ENCODE results near the gene FMN1.

FMN1 gene

GRCh38 chr15:32898414-32898813 is 296.1 kb downstream of the FMN1 start:
- H3K4me1 ChIP-seq (ENCODE audit: control insufficient read depth, insufficient read depth, low read length), result peaks cover 4% of the 10 kb centered on the region; the same call in 1 of the 2 replicates
- H3K27ac ChIP-seq (ENCODE audit: low read length), result no peak overlapping the region
- WGBS (ENCODE audit: insufficient coverage, insufficient read length), result no CpG with 5 or more reads among the region's 4 CpGs
- H3K9me3 ChIP-seq (ENCODE audit: control insufficient read depth, insufficient read depth, low read length), result no peaks in the 10 kb centered on the region
- H3K4me3 ChIP-seq (ENCODE audit: low read length), result no peak overlapping the region
- no peaks in the 10 kb centered on the region for H3K36me3 ChIP-seq (ENCODE audit: control insufficient read depth, insufficient read depth, low read length)
- no peak for DNase-seq (ENCODE audit: low read depth, low spot score)
- H3K27me3 ChIP-seq (ENCODE audit: control insufficient read depth, insufficient read depth, low read length), result no peaks in the 10 kb centered on the region

- Histone ChIP-seq H3K27me3 (ENCODE audit: control insufficient read depth, insufficient read depth, low read length) (no peaks in the 10 kb centered on the region), H3K9me3 (ENCODE audit: control insufficient read depth, insufficient read depth, low read length) (no peaks in the 10 kb centered on the region), H3K36me3 (ENCODE audit: control insufficient read depth, insufficient read depth, low read length) (no peaks in the 10 kb centered on the region), H3K4me3 (ENCODE audit: low read length) (no peak overlapping the region), H3K4me1 (ENCODE audit: control insufficient read depth, insufficient read depth, low read length) (no peaks in the 10 kb centered on the region; the same call in 1 of the 2 replicates), H3K27ac (ENCODE audit: low read length) (no peak overlapping the region)
- DNase-seq (ENCODE audit: low read depth, low spot score), result no peak
Observed at GRCh38 chr15:32893421-32893820, 301.1 kb downstream of the FMN1 start.

- no peaks in the 10 kb centered on the region for H3K27me3 ChIP-seq (ENCODE audit: control insufficient read depth, insufficient read depth, low read length)
- H3K4me3 ChIP-seq (ENCODE audit: low read length), result no peak overlapping the region
- H3K36me3 ChIP-seq (ENCODE audit: control insufficient read depth, insufficient read depth, low read length), result no peaks in the 10 kb centered on the region
- no peaks in the 10 kb centered on the region for H3K9me3 ChIP-seq (ENCODE audit: control insufficient read depth, insufficient read depth, low read length)
- no peak overlapping the region for H3K27ac ChIP-seq (ENCODE audit: low read length)
- no peaks in the 10 kb centered on the region for H3K4me1 ChIP-seq (ENCODE audit: control insufficient read depth, insufficient read depth, low read length)
- no peak for DNase-seq (ENCODE audit: low read depth, low spot score)
- WGBS (ENCODE audit: insufficient coverage, insufficient read length), result no CpG with 5 or more reads among the region's 3 CpGs
Observed at GRCh38 chr15:32889214-32889613, 305.3 kb downstream of the FMN1 start.

GRCh38 chr15:32888221-32888761 is 306.2 kb downstream of the FMN1 start:
- Histone ChIP-seq H3K27ac (ENCODE audit: low read length) (no peak overlapping the region), H3K27me3 (ENCODE audit: control insufficient read depth, insufficient read depth, low read length) (no peaks in the 10 kb centered on the region), H3K9me3 (ENCODE audit: control insufficient read depth, insufficient read depth, low read length) (no peaks in the 10 kb centered on the region), H3K36me3 (ENCODE audit: control insufficient read depth, insufficient read depth, low read length) (no peaks in the 10 kb centered on the region), H3K4me1 (ENCODE audit: control insufficient read depth, insufficient read depth, low read length) (no peaks in the 10 kb centered on the region), H3K4me3 (ENCODE audit: low read length) (no peak overlapping the region)
- no peak for DNase-seq (ENCODE audit: low read depth, low spot score)
- no CpG with 5 or more reads among the region's 3 CpGs for WGBS (ENCODE audit: insufficient coverage, insufficient read length)

GRCh38 chr15:32887090-32887489 is 307.4 kb downstream of the FMN1 start:
- Histone ChIP-seq H3K27ac (ENCODE audit: low read length) (no peak overlapping the region), H3K36me3 (ENCODE audit: control insufficient read depth, insufficient read depth, low read length) (no peaks in the 10 kb centered on the region), H3K4me1 (ENCODE audit: control insufficient read depth, insufficient read depth, low read length) (no peaks in the 10 kb centered on the region), H3K27me3 (ENCODE audit: control insufficient read depth, insufficient read depth, low read length) (no peaks in the 10 kb centered on the region), H3K4me3 (ENCODE audit: low read length) (no peak overlapping the region), H3K9me3 (ENCODE audit: control insufficient read depth, insufficient read depth, low read length) (no peaks in the 10 kb centered on the region)
- DNase-seq (ENCODE audit: low read depth, low spot score), result no peak
- no CpG with 5 or more reads among the region's 4 CpGs for WGBS (ENCODE audit: insufficient coverage, insufficient read length)

- no peak for DNase-seq (ENCODE audit: low read depth, low spot score)
- no peak overlapping the region for H3K4me3 ChIP-seq (ENCODE audit: low read length)
- WGBS (ENCODE audit: insufficient coverage, insufficient read length), result no CpG with 5 or more reads among the region's 7 CpGs
- no peak overlapping the region for H3K27ac ChIP-seq (ENCODE audit: low read length)
- no peaks in the 10 kb centered on the region for H3K4me1 ChIP-seq (ENCODE audit: control insufficient read depth, insufficient read depth, low read length)
- no peaks in the 10 kb centered on the region for H3K36me3 ChIP-seq (ENCODE audit: control insufficient read depth, insufficient read depth, low read length)
- no peaks in the 10 kb centered on the region for H3K27me3 ChIP-seq (ENCODE audit: control insufficient read depth, insufficient read depth, low read length)
- H3K9me3 ChIP-seq (ENCODE audit: control insufficient read depth, insufficient read depth, low read length), result no peaks in the 10 kb centered on the region
Observed at GRCh38 chr15:32886459-32886858, 308.1 kb downstream of the FMN1 start.

GRCh38 chr15:32885713-32886112 is 308.8 kb downstream of the FMN1 start:
- Histone ChIP-seq H3K4me1 (ENCODE audit: control insufficient read depth, insufficient read depth, low read length) (no peaks in the 10 kb centered on the region), H3K36me3 (ENCODE audit: control insufficient read depth, insufficient read depth, low read length) (no peaks in the 10 kb centered on the region), H3K9me3 (ENCODE audit: control insufficient read depth, insufficient read depth, low read length) (no peaks in the 10 kb centered on the region), H3K4me3 (ENCODE audit: low read length) (no peak overlapping the region), H3K27me3 (ENCODE audit: control insufficient read depth, insufficient read depth, low read length) (no peaks in the 10 kb centered on the region), H3K27ac (ENCODE audit: low read length) (no peak overlapping the region)
- no peak for DNase-seq (ENCODE audit: low read depth, low spot score)
- no CpG with 5 or more reads among the region's 5 CpGs for WGBS (ENCODE audit: insufficient coverage, insufficient read length)

- no peak overlapping the region for H3K4me3 ChIP-seq (ENCODE audit: low read length)
- no peaks in the 10 kb centered on the region for H3K9me3 ChIP-seq (ENCODE audit: control insufficient read depth, insufficient read depth, low read length)
- H3K36me3 ChIP-seq (ENCODE audit: control insufficient read depth, insufficient read depth, low read length), result no peaks in the 10 kb centered on the region
- H3K4me1 ChIP-seq (ENCODE audit: control insufficient read depth, insufficient read depth, low read length), result no peaks in the 10 kb centered on the region
- no peaks in the 10 kb centered on the region for H3K27me3 ChIP-seq (ENCODE audit: control insufficient read depth, insufficient read depth, low read length)
- WGBS (ENCODE audit: insufficient coverage, insufficient read length), result no CpG with 5 or more reads among the region's 6 CpGs
- no peak for DNase-seq (ENCODE audit: low read depth, low spot score)
- H3K27ac ChIP-seq (ENCODE audit: low read length), result no peak overlapping the region
Observed at GRCh38 chr15:32884146-32884545, 310.4 kb downstream of the FMN1 start.

- Histone ChIP-seq H3K36me3 (ENCODE audit: control insufficient read depth, insufficient read depth, low read length) (no peaks in the 10 kb centered on the region), H3K4me3 (ENCODE audit: low read length) (no peak overlapping the region), H3K4me1 (ENCODE audit: control insufficient read depth, insufficient read depth, low read length) (no peaks in the 10 kb centered on the region), H3K27me3 (ENCODE audit: control insufficient read depth, insufficient read depth, low read length) (no peaks in the 10 kb centered on the region), H3K27ac (ENCODE audit: low read length) (no peak overlapping the region), H3K9me3 (ENCODE audit: control insufficient read depth, insufficient read depth, low read length) (no peaks in the 10 kb centered on the region)
- DNase-seq (ENCODE audit: low read depth, low spot score), result no peak
- no CpG with 5 or more reads among the region's 4 CpGs for WGBS (ENCODE audit: insufficient coverage, insufficient read length)
Observed at GRCh38 chr15:32882955-32883354, 311.6 kb downstream of the FMN1 start.

- Histone ChIP-seq H3K36me3 (ENCODE audit: control insufficient read depth, insufficient read depth, low read length) (no peaks in the 10 kb centered on the region), H3K27me3 (ENCODE audit: control insufficient read depth, insufficient read depth, low read length) (no peaks in the 10 kb centered on the region), H3K27ac (ENCODE audit: low read length) (no peak overlapping the region), H3K9me3 (ENCODE audit: control insufficient read depth, insufficient read depth, low read length) (no peaks in the 10 kb centered on the region), H3K4me1 (ENCODE audit: control insufficient read depth, insufficient read depth, low read length) (no peaks in the 10 kb centered on the region), H3K4me3 (ENCODE audit: low read length) (no peak overlapping the region)
- WGBS (ENCODE audit: insufficient coverage, insufficient read length), result no CpG with 5 or more reads among the region's 1 CpG
- DNase-seq (ENCODE audit: low read depth, low spot score), result no peak
Observed at GRCh38 chr15:32881528-32881927, 313.0 kb downstream of the FMN1 start.

GRCh38 chr15:32880642-32881041 is 313.9 kb downstream of the FMN1 start:
- Histone ChIP-seq H3K36me3 (ENCODE audit: control insufficient read depth, insufficient read depth, low read length) (no peaks in the 10 kb centered on the region), H3K27ac (ENCODE audit: low read length) (no peak overlapping the region), H3K4me1 (ENCODE audit: control insufficient read depth, insufficient read depth, low read length) (no peaks in the 10 kb centered on the region), H3K9me3 (ENCODE audit: control insufficient read depth, insufficient read depth, low read length) (no peaks in the 10 kb centered on the region), H3K4me3 (ENCODE audit: low read length) (no peak overlapping the region), H3K27me3 (ENCODE audit: control insufficient read depth, insufficient read depth, low read length) (no peaks in the 10 kb centered on the region)
- no peak for DNase-seq (ENCODE audit: low read depth, low spot score)
